Measurements from ENCODE around the gene ARMH2. TPM values are rescaled to one million over a fixed set of nuclear protein-coding genes. Genes with fewer than 3 reads are reported as not detected.
"Not testable (repeated sequence)": the region's sequence is repeated elsewhere in the genome, so short reads cannot be mapped to it uniquely, and the experiment has no call there.

The ARMH2 gene
- total RNA-seq, 1 experiment from 2014 or later: not detected

DNA sequence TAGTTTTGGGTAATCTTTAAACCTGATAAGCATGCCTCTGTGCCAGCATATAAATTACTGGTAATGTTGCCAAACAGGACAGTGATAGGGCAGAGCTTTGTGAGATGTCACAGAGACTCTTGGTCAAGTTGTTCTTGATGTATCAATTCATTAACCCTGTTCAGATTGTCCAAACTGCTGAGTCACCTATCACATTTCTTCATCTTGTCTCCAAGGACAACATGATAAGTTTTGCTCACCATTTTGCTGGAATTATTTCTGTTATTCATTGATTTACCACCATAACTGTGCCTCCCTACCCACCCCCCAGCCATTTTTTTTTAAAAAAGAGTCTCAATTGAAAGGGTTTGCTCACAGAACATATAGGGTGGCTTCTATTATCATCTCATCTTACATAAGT is 43.4 kb downstream of the ARMH2 start:
- Histone ChIP-seq H3K23me2 (ENCODE audit: insufficient read length, low read depth, low read length, poor library complexity, severe bottlenecking) (no peaks in the 10 kb centered on the region), H3K56ac (ENCODE audit: insufficient read length, low read depth, low read length) (no peak overlapping the region), H3K27me3 (ENCODE audit: insufficient read depth, low read length) (no peaks in the 10 kb centered on the region), H3K9ac (ENCODE audit: extremely low read depth, insufficient read length, low read length) (no peak overlapping the region), H4K20me1 (ENCODE audit: control insufficient read depth, insufficient read depth, insufficient read length) (no peaks in the 10 kb centered on the region), H2AK5ac (ENCODE audit: insufficient read length, low read length) (no peak overlapping the region), H3K79me1 (ENCODE audit: insufficient read depth, low read depth, low read length, poor library complexity, severe bottlenecking) (no peaks in the 10 kb centered on the region), H3T11ph (ENCODE audit: low read length) (no peak overlapping the region), H2BK12ac (ENCODE audit: insufficient read length, low read depth, low read length) (no peak overlapping the region), H3K27ac (ENCODE audit: insufficient read length, low read depth, low read length) (no peak overlapping the region), H2BK120ac (ENCODE audit: low read depth, low read length, poor library complexity, severe bottlenecking) (no peak overlapping the region), H3K4me1 (ENCODE audit: insufficient read depth, low read length) (no peaks in the 10 kb centered on the region), H3K9me3 (ENCODE audit: control insufficient read depth, low read depth, low read length) (no peaks in the 10 kb centered on the region), H2BK20ac (ENCODE audit: low read depth, low read length, poor library complexity, severe bottlenecking) (no peak overlapping the region), H3K18ac (ENCODE audit: insufficient read length, low read depth, low read length) (no peak overlapping the region), H3K79me2 (ENCODE audit: insufficient read depth, low read length) (no peaks in the 10 kb centered on the region), H4K91ac (ENCODE audit: insufficient read length, low read depth, low read length) (no peak overlapping the region), H3K4me2 (ENCODE audit: insufficient read depth, insufficient read length, low read length) (no peak overlapping the region), H2BK5ac (ENCODE audit: insufficient read length, low read length) (no peak overlapping the region), H4K5ac (ENCODE audit: insufficient read length, low read depth, low read length) (no peak overlapping the region), H4K8ac (replicated peaks; ENCODE audit: insufficient read length, low read depth, low read length) (no peak overlapping the region), H3K23ac (ENCODE audit: insufficient read length, low read depth, low read length) (no peak overlapping the region), H2BK15ac (ENCODE audit: low read depth, low read length) (no peak overlapping the region), H2AFZ (ENCODE audit: low read length) (no peak overlapping the region), H3K14ac (ENCODE audit: insufficient read depth, low read length) (no peak overlapping the region), H3K4ac (ENCODE audit: low read depth, low read length) (no peak overlapping the region)
- Mint-ChIP-seq H3K4me3 (no peak overlapping the region), H3K4me1 (peaks cover 0 to 5% of the 10 kb centered on the region in 2 experiments; a peak in 3 of 4 replicates), H3K27me3 (ENCODE audit: low read depth) (peaks cover 5% of the 10 kb centered on the region; the same call in 1 of the 2 replicates), H3K36me3 (ENCODE audit: insufficient read depth in 1 of 3, low read depth in 3 of 3) (0 out of 7 replicates have a peak, but pooled peaks cover 0 to 1% (median 0%) of the 10 kb centered on the region in 3 experiments), H3K9me3 (peaks cover 6 to 11% of the 10 kb centered on the region in 2 experiments; a peak in 4 of 5 replicates), H3K27ac (no peak overlapping the region)
- no peak for DNase-seq
- TF ChIP-seq CTCF (conservative IDR thresholded peaks at IDR 0.05): no peak

- not testable (repeated sequence) for H3K9ac ChIP-seq (ENCODE audit: extremely low read depth, insufficient read length, low read length); H3K23ac ChIP-seq (ENCODE audit: insufficient read length, low read depth, low read length); H3K79me1 ChIP-seq (ENCODE audit: insufficient read depth, low read depth, low read length, poor library complexity, severe bottlenecking); H3K4me1 ChIP-seq (ENCODE audit: insufficient read depth, low read length); H3K4ac ChIP-seq (ENCODE audit: low read depth, low read length); H3K9me3 ChIP-seq (ENCODE audit: control insufficient read depth, low read depth, low read length); H3K27ac ChIP-seq (ENCODE audit: insufficient read length, low read depth, low read length); H2AFZ ChIP-seq (ENCODE audit: low read length); H2BK12ac ChIP-seq (ENCODE audit: insufficient read length, low read depth, low read length); H3K79me2 ChIP-seq (ENCODE audit: insufficient read depth, low read length); H3K23me2 ChIP-seq (ENCODE audit: insufficient read length, low read depth, low read length, poor library complexity, severe bottlenecking); H4K91ac ChIP-seq (ENCODE audit: insufficient read length, low read depth, low read length); H2BK15ac ChIP-seq (ENCODE audit: low read depth, low read length); H2BK5ac ChIP-seq (ENCODE audit: insufficient read length, low read length); H2BK120ac ChIP-seq (ENCODE audit: low read depth, low read length, poor library complexity, severe bottlenecking); H3K4me3 Mint-ChIP-seq; H3K27ac Mint-ChIP-seq; H4K20me1 ChIP-seq (ENCODE audit: control insufficient read depth, insufficient read depth, insufficient read length); H2AK5ac ChIP-seq (ENCODE audit: insufficient read length, low read length); H3K4me2 ChIP-seq (ENCODE audit: insufficient read depth, insufficient read length, low read length); H3K36me3 Mint-ChIP-seq (ENCODE audit: insufficient read depth in 1 of 3, low read depth in 3 of 3); H3T11ph ChIP-seq (ENCODE audit: low read length); H3K27me3 ChIP-seq (ENCODE audit: insufficient read depth, low read length); H3K18ac ChIP-seq (ENCODE audit: insufficient read length, low read depth, low read length); DNase-seq; H3K14ac ChIP-seq (ENCODE audit: insufficient read depth, low read length); H3K4me1 Mint-ChIP-seq; H4K8ac ChIP-seq (replicated peaks; ENCODE audit: insufficient read length, low read depth, low read length); H3K27me3 Mint-ChIP-seq (ENCODE audit: low read depth); H4K5ac ChIP-seq (ENCODE audit: insufficient read length, low read depth, low read length); H2BK20ac ChIP-seq (ENCODE audit: low read depth, low read length, poor library complexity, severe bottlenecking); H3K56ac ChIP-seq (ENCODE audit: insufficient read length, low read depth, low read length)
- WGBS (ENCODE audit: extremely low coverage, insufficient read length, low lambda C conversion rate): no CpG with 5 or more reads among the region's 4 CpGs
- H3K9me3 Mint-ChIP-seq: peaks cover 6 to 11% of the 10 kb centered on the region in 2 experiments; a peak in 4 of 5 replicates
Observed at GRCh38 chr6:24754378-24754777, 44.3 kb downstream of the ARMH2 start.
